GM10248 (cell line): ENCODE measurements around the gene FILIP1L.

Experiments used
- CTCF ChIA-PET: fragments of 300-600 bp; sonication (Branson Sonifier 250); formaldehyde crosslinking; extraction: SDS; loops from one replicate; lab custom pipeline; 2021; ENCODE audit warnings: antibody characterized with exemption; lab: Yijun Ruan, JAX
- POLR2A ChIA-PET: fragments of 350-650 bp; sonication (Branson Sonifier 250); formaldehyde crosslinking; extraction: SDS; loops from one replicate; lab custom pipeline; 2020; ENCODE audit warnings: antibody characterized with exemption; lab: Yijun Ruan, JAX
- DNase-seq: peaks from one replicate; pipeline ENCODE4 v3.0.0; 2012; ENCODE audit errors: extremely low spot score
- CTCF ChIP-seq: IDR thresholded peaks from 2 replicates; pipeline ENCODE4 v1.5.1; 2012; ENCODE audit warnings: mild to moderate bottlenecking, low read depth; ENCODE audit errors: extremely low read depth, missing control alignments, control extremely low read depth

The FILIP1L gene

GRCh38 chr3:99839613-99840012 is 274.7 kb downstream of the FILIP1L start:
- TF ChIP-seq CTCF, result no peak
- ChIA-PET POLR2A (no interaction called here), CTCF (interaction anchor here (1.1 to 3.6 kb wide), 6 partner anchors 8 to 415 kb away, joined by 3 to 15 read pairs (median 5); no protein-coding TSS in a partner anchor)
- no peak for DNase-seq

GRCh38 chr3:99838755-99839154 is 275.5 kb downstream of the FILIP1L start:
- ChIA-PET POLR2A (no interaction called here), CTCF (interaction anchor here (1.5 to 3.6 kb wide), 3 partner anchors 11 to 415 kb away, joined by 3 to 15 read pairs (median 5); no protein-coding TSS in a partner anchor)
- no peak for DNase-seq
- TF ChIP-seq CTCF, result no peak

- ChIA-PET POLR2A (no interaction called here), CTCF (interaction anchor here (0.8 to 1.7 kb wide), 2 partner anchors 266 to 416 kb away, joined by 3 read pairs; no protein-coding TSS in a partner anchor)
- no peak for TF ChIP-seq CTCF
- DNase-seq, result no peak
These were observed 276.6 kb downstream of the FILIP1L start for GRCh38 chr3:99837715-99838114.

- no peak for DNase-seq
- POLR2A ChIA-PET, result no interaction called here
- TF ChIP-seq CTCF, result no peak
- CTCF ChIA-PET, result interaction anchor here (1.7 kb wide), 1 partner anchor 267 kb away, joined by 3 read pairs; no protein-coding TSS in a partner anchor
These were observed 277.6 kb downstream of the FILIP1L start for GRCh38 chr3:99836681-99837080.

GRCh38 chr3:99834211-99834957 is 279.9 kb downstream of the FILIP1L start:
- CTCF ChIA-PET, result interaction anchor here (0.7 to 8.0 kb wide), 7 partner anchors 10 to 500 kb away, joined by 3 to 76 read pairs (median 4); partner anchors contain the start of genes CMSS1 and NIT2

More at GRCh38 chr3:99834211-99834957, 279.9 kb downstream of the FILIP1L start:
- TF ChIP-seq CTCF, result no peak
- POLR2A ChIA-PET, result no interaction called here
- DNase-seq, result no peak
